GF-D8 (cell line): ENCODE results near the gene NDUFA11.
"Not testable (repeated sequence)": the region's sequence is repeated elsewhere in the genome, so short reads cannot be mapped to it uniquely, and the experiment has no call there.

Experiments used
- DNase-seq: peaks from one replicate; lab custom pipeline; 2025; lab: John Stamatoyannopoulos, UW

Gene NDUFA11

DNA sequence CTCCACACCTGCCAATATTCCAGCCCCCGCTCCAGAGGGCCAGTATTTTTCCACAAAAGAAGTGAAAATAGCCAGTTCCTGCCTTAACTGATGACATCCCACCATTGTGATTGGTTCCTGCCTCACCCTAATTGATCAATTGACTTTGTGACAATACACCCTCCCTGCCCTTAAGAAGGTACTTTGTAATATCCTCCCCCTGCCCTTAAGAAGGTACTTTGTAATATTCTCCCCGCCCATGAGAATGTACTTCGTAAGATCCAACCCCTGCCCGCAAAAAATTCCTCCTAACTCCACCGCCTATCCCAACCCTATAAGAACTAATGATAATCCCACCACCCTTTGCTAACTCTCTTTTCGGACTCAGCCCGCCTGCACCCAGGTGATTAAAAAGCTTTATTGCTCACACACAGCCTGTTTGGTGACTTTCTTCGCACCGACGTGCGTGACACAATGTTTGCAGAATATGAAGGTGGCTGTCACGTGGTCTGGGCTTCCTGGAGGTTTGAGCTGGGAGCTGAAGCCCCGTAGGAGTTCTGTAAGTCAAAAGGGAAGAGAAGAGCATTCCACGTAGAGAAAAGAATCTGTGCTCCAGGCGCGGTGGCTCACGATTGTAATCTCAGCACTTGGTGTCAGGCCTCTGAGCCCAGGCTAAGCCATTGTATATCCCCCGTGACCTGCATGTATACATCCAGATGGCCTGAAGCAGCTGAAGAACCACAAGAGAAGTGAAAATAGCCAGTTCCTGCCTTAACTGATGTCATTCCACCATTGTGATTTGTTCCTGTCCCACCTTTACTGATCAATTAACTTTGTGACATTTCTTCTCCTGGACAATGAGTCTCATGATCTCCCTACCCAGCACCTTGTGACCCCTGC lies 46.1 kb downstream of the NDUFA11 start:
- no peak for DNase-seq

DNA sequence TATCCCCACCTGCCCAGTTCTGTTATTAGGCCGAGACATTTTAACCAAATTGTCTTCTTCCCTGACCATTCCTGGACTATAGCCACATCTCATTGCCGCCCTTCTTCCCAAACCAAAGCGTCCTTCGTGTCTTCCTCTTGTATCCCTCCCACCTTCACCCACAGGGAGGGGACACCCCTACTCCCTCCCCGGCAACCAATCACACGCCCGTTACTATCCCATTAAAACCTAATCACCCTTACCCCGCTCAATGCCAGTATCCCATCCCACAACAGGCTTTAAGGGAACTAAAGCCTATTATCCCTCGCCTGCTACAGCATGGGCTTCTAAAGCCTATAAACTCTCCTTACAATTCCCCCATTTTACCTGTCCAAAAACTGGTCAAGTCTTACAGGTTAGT lies 48.4 kb downstream of the NDUFA11 start:
- not testable (repeated sequence) for DNase-seq

DNA sequence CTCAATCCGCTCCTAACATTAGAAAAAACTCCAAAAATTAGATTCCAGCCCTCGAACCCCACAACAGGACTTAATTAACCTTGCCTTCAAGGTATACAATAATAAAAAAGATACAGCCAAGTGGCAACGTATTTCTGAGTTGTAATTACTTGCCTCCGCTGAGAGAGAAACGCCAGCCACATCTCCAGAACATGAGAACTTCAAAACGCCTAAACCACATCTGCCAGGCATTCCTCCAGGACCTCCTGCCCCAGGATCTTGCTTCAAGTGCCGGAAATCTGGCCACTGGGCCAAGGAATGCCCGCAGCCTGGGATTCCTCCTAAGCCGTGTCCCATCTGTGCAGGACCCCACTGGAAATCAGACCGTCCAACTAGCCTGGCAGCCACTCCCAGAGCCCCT lies 49.5 kb downstream of the NDUFA11 start:
- DNase-seq: not testable (repeated sequence)

DNA sequence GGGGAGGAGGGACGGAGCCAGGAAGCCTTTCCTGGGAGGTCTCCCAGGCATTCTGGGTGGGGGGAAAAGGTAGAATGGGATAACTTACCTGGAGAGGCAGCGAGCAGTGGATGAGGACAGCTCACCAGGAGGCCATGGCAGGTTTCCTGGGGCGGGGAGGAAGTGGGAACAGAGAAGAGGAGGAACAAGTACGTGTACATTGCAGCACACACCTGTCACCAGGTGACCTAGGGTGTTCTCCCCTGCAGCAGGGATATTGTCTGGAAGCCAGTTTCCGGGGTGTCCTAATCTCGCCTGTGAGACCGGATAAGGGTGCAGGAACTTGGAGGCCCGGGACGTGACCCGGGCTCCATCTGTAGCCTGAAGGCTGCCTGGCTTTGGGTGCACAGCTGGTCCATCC lies 52.3 kb downstream of the NDUFA11 start, which contains the start of gene FUT3:
Gene FUT3, minus strand, starts transcription at position 148 of the 400 bp plus-strand sequence.
- DNase-seq: no peak

DNA sequence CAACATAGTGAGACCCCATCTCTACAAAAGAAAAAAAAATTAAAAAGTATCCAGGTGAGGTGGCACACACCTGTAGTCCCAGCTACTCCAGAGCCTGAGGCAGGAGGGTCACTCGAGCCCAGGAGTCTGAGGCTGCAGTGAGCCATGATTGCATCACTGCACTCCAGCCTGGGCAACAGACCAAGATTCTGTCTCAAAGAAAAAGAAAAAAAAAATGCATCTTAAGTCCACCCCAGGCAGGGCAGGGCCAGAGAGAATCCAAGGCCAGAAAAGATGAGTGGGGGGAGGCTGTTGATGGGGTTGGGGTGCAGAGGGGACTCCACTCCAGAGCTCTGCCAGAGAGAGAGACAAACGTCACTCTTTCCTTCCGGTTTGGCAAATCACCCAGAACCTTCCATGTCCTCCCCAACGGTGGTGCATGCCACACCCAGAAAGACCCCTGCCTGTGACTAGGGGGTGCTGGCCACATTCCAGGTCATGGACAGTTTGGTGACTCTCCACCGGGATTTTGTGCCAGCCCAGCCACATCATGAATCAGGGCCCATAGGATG lies 52.8 kb downstream of the NDUFA11 start:
- no peak for DNase-seq

DNA sequence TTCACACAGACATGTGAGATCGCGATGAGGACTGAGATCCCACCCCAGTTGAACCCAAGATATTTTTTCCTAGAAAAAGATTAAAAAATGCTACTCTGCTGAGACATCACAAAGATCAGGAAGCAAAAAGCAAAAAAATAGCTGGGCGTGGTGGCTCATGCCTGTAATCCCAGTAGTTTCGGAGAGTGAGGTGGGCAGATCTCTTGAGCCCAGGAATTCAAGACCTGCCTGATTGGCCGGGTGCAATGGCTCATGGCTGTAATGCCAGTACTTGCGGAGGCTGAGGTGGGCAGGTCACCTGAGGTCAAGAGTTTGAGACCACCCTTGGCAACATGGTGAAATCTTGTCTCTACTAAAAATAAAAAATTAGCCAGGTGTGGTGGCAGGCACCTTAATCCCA lies 53.4 kb downstream of the NDUFA11 start:
- DNase-seq: no peak

DNA sequence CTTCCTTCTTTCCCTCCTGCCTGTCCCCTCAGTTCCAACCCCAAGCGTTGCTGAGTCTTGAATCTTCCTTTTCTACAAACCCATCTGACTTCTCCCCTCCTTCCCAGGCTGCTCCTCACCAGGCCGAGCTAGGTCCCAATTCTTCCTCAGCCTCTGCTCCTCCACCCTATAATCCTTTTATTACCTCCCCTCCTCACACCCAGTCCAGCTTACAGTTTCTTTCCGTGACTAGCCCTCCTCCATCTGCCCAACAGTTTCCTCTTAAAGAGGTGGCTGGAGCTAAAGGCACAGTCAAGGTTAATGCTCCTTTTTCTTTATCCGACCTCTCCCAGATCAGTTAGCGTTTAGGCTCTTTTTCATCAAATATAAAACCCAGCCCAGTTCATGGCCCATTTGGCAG lies 55.0 kb downstream of the NDUFA11 start:
- DNase-seq: not testable (repeated sequence)

DNA sequence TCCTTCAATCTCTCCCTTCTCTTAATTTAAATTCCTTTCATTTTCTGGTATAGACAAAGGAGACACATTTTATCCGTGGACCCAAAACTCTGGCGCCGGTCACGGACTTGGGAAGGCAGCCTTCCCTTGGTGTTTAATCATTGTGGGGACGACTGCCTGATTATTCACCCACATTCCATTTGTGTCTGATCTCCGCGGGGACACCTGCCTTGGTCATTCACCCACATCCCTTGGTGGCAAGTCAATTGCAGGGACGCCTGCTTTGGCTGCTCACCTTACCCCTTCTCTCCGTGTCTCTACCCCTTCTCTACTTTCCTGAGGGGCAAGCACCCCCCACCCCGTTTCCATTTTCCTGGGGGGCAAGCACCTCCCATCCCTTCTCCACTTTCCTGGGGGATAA lies 55.7 kb downstream of the NDUFA11 start:
- DNase-seq: not testable (repeated sequence)
